Esophagus squamous epithelium (tissue), 4 donors: ENCODE data around the gene NME3.

Source experiments
- POLR2A ChIP-seq, 4 donors: fragments of 450-650 bp; IDR thresholded peaks; one replicate each; pipeline ENCODE4 v1.6.1; 2017; ENCODE audit warnings: antibody characterized with exemption in 4 of 4, mild to moderate bottlenecking in 4 of 4, moderate library complexity in 3 of 4
- TF ChIP-seq, protein P1 (sequence below), 6 experiments: fragments of 450-650 bp in 4 of 6; fragments of 200-600 bp in 2 of 6; sonication (generic) in 2 of 6; IDR thresholded peaks; one replicate each; pipeline ENCODE4 v1.5.1; 2016 to 2019; ENCODE audit warnings: antibody characterized with exemption in 6 of 6, mild to moderate bottlenecking in 4 of 6, moderate library complexity in 4 of 6

DNA sequence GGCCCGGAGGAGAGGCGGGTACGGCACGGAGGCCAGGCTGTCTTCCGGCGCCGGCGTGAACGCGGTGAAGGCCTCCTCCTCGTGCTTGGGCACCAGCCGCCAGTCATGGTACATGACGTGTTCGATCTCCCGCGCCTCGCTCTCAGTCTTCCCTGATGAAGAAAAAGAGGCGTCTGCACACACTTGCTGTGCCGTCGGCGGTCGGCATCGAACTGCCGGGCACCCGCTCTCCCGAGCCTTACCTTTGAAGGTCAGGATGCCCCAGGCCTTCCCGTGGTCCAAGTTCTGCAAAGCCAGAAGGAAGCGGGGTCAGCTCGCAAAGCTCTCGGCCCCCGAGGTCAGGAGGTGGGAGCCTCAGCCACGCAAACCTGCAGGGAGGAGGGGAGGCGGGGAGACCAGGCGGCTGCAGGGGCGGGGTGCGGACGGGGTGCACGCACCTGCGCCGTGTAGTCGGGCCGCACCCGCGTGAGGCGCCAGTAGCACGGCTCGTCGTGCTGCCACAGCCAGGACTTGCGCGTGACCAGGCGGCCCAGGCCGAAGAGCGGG is 1.1 kb upstream of the NME3 start, which contains the start of gene EME2:
- TF ChIP-seq, protein P1, sequence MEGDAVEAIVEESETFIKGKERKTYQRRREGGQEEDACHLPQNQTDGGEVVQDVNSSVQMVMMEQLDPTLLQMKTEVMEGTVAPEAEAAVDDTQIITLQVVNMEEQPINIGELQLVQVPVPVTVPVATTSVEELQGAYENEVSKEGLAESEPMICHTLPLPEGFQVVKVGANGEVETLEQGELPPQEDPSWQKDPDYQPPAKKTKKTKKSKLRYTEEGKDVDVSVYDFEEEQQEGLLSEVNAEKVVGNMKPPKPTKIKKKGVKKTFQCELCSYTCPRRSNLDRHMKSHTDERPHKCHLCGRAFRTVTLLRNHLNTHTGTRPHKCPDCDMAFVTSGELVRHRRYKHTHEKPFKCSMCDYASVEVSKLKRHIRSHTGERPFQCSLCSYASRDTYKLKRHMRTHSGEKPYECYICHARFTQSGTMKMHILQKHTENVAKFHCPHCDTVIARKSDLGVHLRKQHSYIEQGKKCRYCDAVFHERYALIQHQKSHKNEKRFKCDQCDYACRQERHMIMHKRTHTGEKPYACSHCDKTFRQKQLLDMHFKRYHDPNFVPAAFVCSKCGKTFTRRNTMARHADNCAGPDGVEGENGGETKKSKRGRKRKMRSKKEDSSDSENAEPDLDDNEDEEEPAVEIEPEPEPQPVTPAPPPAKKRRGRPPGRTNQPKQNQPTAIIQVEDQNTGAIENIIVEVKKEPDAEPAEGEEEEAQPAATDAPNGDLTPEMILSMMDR (IDR thresholded peaks at IDR 0.05): no peak
- no peak for TF ChIP-seq POLR2A (IDR thresholded peaks at IDR 0.05)
